Skeletal muscle satellite cell (primary cell): ENCODE measurements around the gene GNG13.
"Not testable (repeated sequence)": the region's sequence is repeated elsewhere in the genome, so short reads cannot be mapped to it uniquely, and the experiment has no call there.

Experiments
- H3K27me3 ChIP-seq: 2 replicates; pipeline ENCODE4 v1.7.0; 2013; ENCODE audit warnings: low read length; ENCODE audit not compliant: control insufficient read depth, insufficient read depth
- H3K36me3 ChIP-seq: 2 replicates; pipeline ENCODE4 v1.7.0; 2013; ENCODE audit warnings: mild to moderate bottlenecking, control low read depth, low read length; ENCODE audit not compliant: insufficient read depth
- H3K4me1 ChIP-seq: 2 replicates; pipeline ENCODE4 v1.7.0; 2013; ENCODE audit warnings: low read length; ENCODE audit not compliant: control insufficient read depth, insufficient read depth
- H3K4me2 ChIP-seq: 2 replicates; pipeline ENCODE4 v1.7.0; 2013; ENCODE audit warnings: mild to moderate bottlenecking, low read length
- H3K4me3 ChIP-seq: 2 replicates; pipeline ENCODE4 v1.7.0; 2013; ENCODE audit warnings: low read length
- H3K9ac ChIP-seq: 2 replicates; pipeline ENCODE4 v1.7.0; 2013; ENCODE audit warnings: mild to moderate bottlenecking, low read depth, low read length, moderate library complexity
- H3K9me3 ChIP-seq: replicated peaks from 2 replicates; pipeline ENCODE4 v1.7.0; 2013; ENCODE audit warnings: mild to moderate bottlenecking, control low read depth, low read length

Gene GNG13

DNA sequence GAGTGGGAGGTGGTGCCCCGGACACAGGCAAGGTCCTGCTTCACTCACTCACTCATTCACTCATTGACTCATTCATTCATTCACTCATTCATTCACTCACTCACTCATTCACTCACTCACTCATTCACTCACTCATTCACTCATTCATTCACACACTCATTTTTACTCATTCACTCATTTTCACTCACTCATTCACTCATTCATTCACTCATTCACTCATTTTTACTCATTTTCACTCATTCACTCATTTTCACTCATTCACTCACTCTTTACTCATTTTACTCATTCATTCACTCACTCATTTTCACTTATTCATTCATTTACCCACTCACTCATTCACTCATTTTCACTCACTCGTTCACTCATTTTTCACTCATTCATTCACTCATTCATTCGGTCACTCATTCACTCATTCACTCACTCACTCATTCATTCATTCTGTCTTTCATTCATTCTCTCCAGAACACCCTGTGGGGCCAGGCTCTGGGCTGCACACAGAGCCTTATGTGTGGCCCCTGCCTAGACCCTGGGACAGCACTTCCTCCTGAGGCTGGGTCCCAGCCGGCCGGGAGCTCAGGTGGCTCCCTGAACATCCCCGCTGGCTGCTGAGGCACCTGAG is 21.5 kb downstream of the GNG13 start:
- no peak overlapping the region for H3K4me3 ChIP-seq
- peaks cover 7% of the 10 kb centered on the region for H3K4me1 ChIP-seq
- no peaks in the 10 kb centered on the region for H3K36me3 ChIP-seq
- no peak overlapping the region for H3K9ac ChIP-seq
- H3K27me3 ChIP-seq, result peaks cover 33% of the 10 kb centered on the region
- no peaks in the 10 kb centered on the region for H3K9me3 ChIP-seq
- H3K4me2 ChIP-seq, result no peak overlapping the region

DNA sequence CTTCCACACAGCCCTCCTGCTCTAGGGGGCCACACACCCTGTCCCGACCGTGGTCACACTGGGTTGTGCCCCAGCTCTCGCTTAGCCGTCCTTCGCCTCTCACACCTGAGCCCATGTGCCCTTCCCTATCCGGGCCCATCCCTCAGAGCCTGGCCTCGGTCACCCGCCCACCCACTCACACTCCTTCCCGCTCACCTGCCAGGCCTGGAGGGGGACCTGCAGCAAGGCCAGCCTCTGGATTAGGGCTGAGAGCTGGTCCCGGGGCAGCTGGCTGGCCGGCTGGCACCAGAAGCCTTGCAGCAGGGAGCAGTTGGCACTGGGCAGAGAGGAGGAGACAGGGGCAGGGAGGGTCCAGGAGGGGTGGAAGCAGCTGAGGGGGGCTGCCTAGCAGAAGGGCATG is 22.1 kb downstream of the GNG13 start:
- peaks cover 31% of the 10 kb centered on the region for H3K27me3 ChIP-seq
- peaks cover 1% of the 10 kb centered on the region for H3K4me1 ChIP-seq
- no peak overlapping the region for H3K4me2 ChIP-seq
- H3K9me3 ChIP-seq, result no peaks in the 10 kb centered on the region
- H3K4me3 ChIP-seq, result no peak overlapping the region
- H3K36me3 ChIP-seq, result no peaks in the 10 kb centered on the region
- no peak overlapping the region for H3K9ac ChIP-seq

DNA sequence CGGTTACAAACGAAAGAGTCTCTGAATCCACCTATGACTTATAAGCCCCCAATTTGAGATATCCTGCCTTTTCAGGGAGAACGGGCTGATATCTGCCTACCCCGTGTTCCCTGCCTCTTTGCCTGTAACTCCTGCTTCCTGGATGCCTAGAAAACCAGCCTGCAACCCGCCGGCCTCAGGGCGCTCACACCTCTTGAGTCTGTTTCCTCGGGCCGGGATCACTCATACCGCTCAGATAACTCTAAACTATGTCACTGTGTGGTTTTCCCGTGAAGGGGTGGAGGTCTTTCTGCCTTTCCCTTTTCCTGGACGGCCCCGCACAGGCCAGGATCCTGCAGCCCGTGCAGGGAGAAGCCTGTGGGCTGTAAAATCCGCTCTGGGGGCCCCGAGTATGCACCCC is 22.7 kb downstream of the GNG13 start:
- H3K9me3 ChIP-seq, result no peaks in the 10 kb centered on the region
- H3K27me3 ChIP-seq, result peaks cover 25% of the 10 kb centered on the region

DNA sequence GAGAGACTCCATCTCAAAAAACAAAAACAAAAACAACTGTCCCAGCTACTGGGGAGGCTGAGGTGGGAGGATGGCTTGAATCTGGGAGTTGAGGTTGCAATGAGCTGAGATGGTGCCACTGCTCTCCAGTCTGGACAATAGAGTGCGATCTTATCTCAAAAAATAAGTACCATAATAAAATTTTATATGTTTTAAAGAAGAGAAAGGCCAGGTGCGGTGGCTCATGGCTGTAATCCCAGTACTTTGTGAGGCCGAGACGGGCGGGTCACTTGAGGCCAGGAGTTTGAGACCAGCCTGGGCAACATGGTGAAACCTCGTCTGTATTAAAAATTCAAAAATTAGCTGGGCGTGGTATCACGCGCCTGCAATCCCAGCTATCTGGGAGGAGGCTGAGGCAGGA is 23.7 kb downstream of the GNG13 start:
- Histone ChIP-seq H3K9ac (no peak overlapping the region), H3K36me3 (no peaks in the 10 kb centered on the region), H3K4me1 (no peaks in the 10 kb centered on the region), H3K4me2 (no peak overlapping the region), H3K4me3 (no peak overlapping the region), H3K27me3 (peaks cover 18% of the 10 kb centered on the region), H3K9me3 (no peaks in the 10 kb centered on the region)

More for the DNA sequence above, 22.7 kb downstream of the GNG13 start:
- Histone ChIP-seq H3K36me3 (no peaks in the 10 kb centered on the region), H3K4me1 (no peaks in the 10 kb centered on the region), H3K4me3 (no peak overlapping the region), H3K9ac (no peak overlapping the region), H3K4me2 (no peak overlapping the region)

DNA sequence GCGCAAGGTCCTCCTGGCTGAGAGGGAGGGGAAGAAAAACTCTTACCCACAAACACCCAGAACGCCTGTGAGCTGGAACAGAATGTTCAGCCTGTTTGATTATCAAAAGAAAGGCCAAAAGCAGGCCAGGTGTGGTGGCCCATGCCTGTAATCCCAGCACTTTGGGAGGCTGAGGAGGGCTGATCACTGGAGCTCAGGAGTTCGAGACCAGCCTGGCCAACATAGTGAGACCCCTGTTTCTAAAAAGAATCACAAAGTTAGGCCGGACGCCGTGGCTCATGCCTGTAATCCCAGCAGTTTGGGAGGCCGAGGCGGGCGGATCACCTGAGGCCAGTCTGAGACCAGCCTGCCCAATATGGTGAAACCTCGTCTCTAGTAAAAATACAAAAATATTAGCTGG is 24.2 kb downstream of the GNG13 start:
- H3K36me3 ChIP-seq, result not testable (repeated sequence)

DNA sequence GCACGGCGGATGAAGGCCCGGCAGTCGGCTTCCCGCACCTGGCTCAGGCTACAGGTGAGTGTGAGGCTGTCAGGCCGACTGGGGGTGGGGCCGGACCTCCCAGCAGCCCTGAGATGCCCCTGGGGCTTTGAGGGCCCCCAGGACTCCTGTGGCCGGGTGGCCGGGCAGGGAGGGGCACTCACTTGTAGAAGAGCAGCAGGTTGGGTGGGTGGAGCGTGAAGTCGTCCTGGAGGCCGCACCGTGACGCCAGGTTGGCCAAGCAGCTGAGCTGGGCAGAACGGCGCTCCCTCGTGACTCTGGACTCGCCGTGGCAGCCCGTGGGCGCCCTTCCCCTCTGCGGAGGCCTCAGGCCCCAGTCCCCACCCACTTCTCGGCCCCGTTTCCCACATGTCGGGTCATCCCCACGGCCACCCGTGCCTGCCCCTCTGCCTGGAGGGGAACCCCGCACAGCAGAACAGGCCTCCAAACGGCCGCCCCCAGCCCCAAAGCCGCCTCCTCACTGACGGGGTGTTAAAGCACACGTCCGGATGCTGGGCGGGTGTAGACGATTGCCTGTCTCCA is 25.2 kb downstream of the GNG13 start:
- Histone ChIP-seq H3K36me3 (no peaks in the 10 kb centered on the region), H3K27me3 (peaks cover 18% of the 10 kb centered on the region), H3K9ac (no peak overlapping the region), H3K9me3 (no peaks in the 10 kb centered on the region), H3K4me1 (no peaks in the 10 kb centered on the region), H3K4me2 (no peak overlapping the region), H3K4me3 (no peak overlapping the region)

More for the DNA sequence above, 24.2 kb downstream of the GNG13 start:
- peaks cover 18% of the 10 kb centered on the region for H3K27me3 ChIP-seq
- H3K4me1 ChIP-seq, H3K4me3 ChIP-seq, H3K9me3 ChIP-seq, H3K4me2 ChIP-seq, H3K9ac ChIP-seq: not testable (repeated sequence)

DNA sequence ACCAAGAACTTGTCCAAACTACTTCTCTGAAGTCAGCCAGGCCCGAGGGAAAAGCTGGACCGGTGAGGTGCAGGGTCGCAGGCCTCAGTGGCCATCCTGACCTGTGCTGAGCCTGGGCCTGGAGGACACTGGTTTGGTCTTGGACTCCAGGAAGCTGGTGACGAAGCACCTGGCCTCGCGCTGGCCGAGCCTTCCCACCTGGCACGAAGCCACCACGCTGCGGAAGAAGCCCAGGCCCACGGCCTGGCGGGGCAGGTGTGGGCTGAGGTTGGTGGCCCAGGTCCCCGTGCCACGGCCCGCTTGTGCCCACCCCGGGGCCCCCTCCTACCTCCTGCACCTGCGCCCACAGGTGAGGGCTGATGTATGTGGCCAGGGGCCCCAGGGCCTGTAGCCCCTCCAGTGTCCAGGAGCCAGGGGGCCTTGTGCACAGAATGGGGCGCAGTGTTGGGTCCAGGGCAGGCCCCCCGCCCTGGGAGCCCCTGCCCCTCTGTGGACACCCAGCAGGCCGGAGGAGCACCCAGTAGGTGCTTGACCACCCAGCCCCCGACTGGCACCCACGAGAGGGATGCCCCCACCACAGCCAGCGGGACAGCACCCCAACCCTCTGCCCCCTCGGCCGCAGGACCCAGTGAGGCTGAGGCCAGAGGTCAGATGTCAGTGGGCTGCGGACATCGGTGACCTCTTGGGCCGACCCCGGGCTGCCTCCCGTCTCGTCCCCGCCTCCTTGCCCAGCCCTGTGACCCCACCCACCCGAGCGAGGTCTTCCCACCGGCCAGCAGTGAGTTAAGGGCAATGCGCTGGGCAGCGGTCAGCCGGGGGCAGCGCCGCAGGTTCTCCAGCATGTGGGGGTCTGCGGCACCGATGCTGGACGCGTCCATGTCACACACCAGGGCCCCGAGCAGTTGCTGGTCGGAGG is 26.2 kb downstream of the GNG13 start:
- H3K36me3 ChIP-seq, result no peaks in the 10 kb centered on the region
- no peak overlapping the region for H3K4me3 ChIP-seq
- H3K4me1 ChIP-seq, result no peaks in the 10 kb centered on the region
- peaks cover 15% of the 10 kb centered on the region for H3K27me3 ChIP-seq
- H3K9ac ChIP-seq, result no peak overlapping the region
- H3K9me3 ChIP-seq, result no peaks in the 10 kb centered on the region
- no peak overlapping the region for H3K4me2 ChIP-seq

DNA sequence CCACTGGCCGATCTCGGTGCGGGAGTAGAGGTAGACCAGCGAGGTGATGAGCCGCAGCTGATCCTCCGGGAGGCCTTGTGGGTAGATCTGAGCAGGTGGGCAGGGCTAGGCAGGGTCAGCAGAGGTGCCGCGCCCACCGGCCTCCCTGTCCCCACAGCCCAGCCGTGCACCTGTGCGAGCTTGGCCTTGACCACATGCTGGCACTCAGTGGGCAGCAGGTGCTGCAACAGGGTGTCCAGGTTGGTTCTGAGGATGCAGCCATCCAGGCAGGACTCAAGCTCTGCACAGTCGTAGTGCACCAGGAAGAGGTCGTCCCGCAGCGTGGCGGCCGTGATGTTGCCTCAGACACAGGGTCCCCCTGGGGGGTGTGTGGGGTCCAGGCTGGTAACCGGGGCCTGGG is 27.6 kb downstream of the GNG13 start:
- Histone ChIP-seq H3K9ac (no peak overlapping the region), H3K27me3 (peaks cover 4% of the 10 kb centered on the region), H3K4me1 (no peaks in the 10 kb centered on the region)

DNA sequence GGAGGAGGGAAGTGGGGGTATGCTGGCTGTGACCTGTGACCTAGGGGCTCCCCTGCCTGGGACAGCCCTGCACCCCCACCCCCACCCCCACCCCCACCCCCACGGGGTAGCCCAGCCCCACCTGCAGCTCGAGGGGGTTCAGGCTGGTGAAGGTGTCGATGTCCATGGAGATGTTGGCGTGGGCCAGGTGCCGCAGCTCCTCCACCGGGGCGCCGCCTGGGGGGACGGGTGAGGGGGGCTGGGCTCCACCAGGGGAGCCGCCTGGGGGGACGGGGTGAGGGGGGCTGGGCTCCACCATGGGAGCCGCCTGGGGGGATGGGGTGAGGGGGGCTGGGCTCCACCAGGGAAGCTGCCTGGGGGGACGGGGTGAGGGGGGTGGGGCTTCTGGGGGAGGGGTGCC is 30.1 kb downstream of the GNG13 start:
- no peaks in the 10 kb centered on the region for H3K36me3 ChIP-seq
- H3K4me3 ChIP-seq, result no peak overlapping the region
- H3K4me1 ChIP-seq, result no peaks in the 10 kb centered on the region
- no peak overlapping the region for H3K4me2 ChIP-seq
- no peaks in the 10 kb centered on the region for H3K9me3 ChIP-seq
- H3K9ac ChIP-seq, result no peak overlapping the region
- no peaks in the 10 kb centered on the region for H3K27me3 ChIP-seq

More for the DNA sequence above, 27.6 kb downstream of the GNG13 start:
- H3K4me3 ChIP-seq, result no peak overlapping the region
- no peak overlapping the region for H3K4me2 ChIP-seq
- no peaks in the 10 kb centered on the region for H3K9me3 ChIP-seq
- H3K36me3 ChIP-seq, result no peaks in the 10 kb centered on the region

DNA sequence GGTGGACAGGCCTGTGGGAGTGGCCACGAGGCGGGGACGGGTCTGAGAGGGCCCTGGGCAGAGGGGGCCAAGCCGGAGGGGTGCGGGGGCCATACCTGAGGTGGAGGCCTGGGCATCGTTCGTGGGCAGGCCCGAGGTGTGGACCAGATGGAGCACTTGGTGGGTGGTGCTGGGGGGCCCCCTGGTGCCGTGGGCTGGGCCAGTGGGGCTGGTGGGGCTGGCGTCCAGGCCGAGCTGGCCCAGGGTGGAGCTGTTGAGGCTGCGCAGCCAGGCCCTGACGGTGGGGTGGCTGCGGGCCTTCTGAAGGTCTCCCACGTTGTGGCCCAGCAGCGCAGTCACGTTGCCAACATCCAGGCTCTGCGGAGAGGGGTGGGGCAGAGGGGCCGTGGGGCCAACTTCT is 30.6 kb downstream of the GNG13 start:
- H3K4me2 ChIP-seq, result no peak overlapping the region
- H3K9me3 ChIP-seq, result no peaks in the 10 kb centered on the region
- no peak overlapping the region for H3K4me3 ChIP-seq
- H3K27me3 ChIP-seq, result no peaks in the 10 kb centered on the region
- H3K9ac ChIP-seq, result no peak overlapping the region
- no peaks in the 10 kb centered on the region for H3K4me1 ChIP-seq
- H3K36me3 ChIP-seq, result no peaks in the 10 kb centered on the region

DNA sequence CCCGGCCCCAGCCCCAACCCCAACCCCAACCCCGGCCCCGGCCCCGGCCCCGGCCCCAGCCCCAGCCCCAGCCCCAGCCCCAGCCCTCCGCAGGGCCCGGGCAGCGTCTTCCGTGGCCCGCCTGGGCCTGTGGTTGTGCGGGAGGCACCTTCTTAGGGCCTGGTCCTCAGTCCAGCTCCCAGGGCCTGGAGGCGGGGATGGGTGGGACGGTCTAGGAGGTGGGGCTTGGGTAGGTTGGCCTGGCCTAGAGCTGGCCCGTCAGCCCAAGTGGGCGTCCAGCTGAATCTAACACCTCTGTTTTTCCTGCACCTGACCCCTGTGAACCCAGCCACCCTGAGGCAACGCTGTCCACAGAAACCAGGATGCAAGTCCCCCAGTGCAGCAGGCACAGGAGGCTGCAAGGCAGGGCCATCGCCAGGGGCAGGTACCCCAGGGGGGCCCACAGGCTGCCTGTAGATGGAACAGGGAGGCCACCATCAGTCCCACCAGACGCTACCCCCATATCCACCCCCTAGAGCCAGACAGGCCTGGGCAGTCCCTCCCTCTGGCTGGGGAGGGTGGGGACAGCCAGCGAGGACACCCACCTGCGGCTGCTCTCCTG is 31.2 kb downstream of the GNG13 start:
- H3K9me3 ChIP-seq, result no peaks in the 10 kb centered on the region
- H3K27me3 ChIP-seq, result no peaks in the 10 kb centered on the region
- no peak overlapping the region for H3K9ac ChIP-seq
- H3K4me1 ChIP-seq, result no peaks in the 10 kb centered on the region
- H3K4me2 ChIP-seq, result no peak overlapping the region
- H3K36me3 ChIP-seq, result no peaks in the 10 kb centered on the region
- H3K4me3 ChIP-seq, result no peak overlapping the region
